Esophagus (tissue), 2 donors: ENCODE results near the gene BCOR. TPM values are rescaled to one million over a fixed set of nuclear protein-coding genes. Genes with fewer than 3 reads are reported as not detected.

Experiments
- H3K27ac ChIP-seq, 2 donors: one replicate each; pipeline ENCODE4 v1.5.1; 2013; ENCODE audit warnings: low read depth in 2 of 2, mild to moderate bottlenecking in 2 of 2, inconsistent platforms in 1 of 2, low read length in 1 of 2, moderate library complexity in 1 of 2
- H3K27me3 ChIP-seq, 2 donors: one replicate each; pipeline ENCODE4 v1.6.1; 2013; ENCODE audit warnings: low read length in 2 of 2, control low read depth in 1 of 2, mild to moderate bottlenecking in 1 of 2; ENCODE audit not compliant: insufficient read depth in 2 of 2, control insufficient read depth in 1 of 2
- H3K36me3 ChIP-seq, 2 donors: one replicate each; pipeline ENCODE4 v1.6.1; 2013; ENCODE audit warnings: low read length in 1 of 2; ENCODE audit not compliant: control insufficient read depth in 2 of 2, insufficient read depth in 2 of 2
- H3K4me1 ChIP-seq, 2 donors: one replicate each; pipeline ENCODE4 v1.6.1; 2013; ENCODE audit warnings: low read length in 1 of 2; ENCODE audit not compliant: control insufficient read depth in 2 of 2, insufficient read depth in 2 of 2
- H3K4me3 ChIP-seq, 2 donors: one replicate each; pipeline ENCODE4 v1.5.1; 2013; ENCODE audit warnings: low read length in 2 of 2, mild to moderate bottlenecking in 2 of 2, low read depth in 1 of 2, moderate library complexity in 1 of 2
- H3K9me3 ChIP-seq, 2 donors: one replicate each; pipeline ENCODE4 v1.6.1; 2013; ENCODE audit warnings: mild to moderate bottlenecking in 2 of 2, low read depth in 1 of 2, low read length in 1 of 2, moderate library complexity in 1 of 2; ENCODE audit not compliant: control insufficient read depth in 2 of 2, insufficient read depth in 1 of 2
- WGBS, 2 donors: extraction: QIAGEN DNeasy Blood & Tissue Kit; methylation state at CpG; one replicate each; pipeline ENCODE4 v1.1.7; 2013; 5-methylcytosine and 5-hydroxymethylcytosine counted together
- polyA plus RNA-seq, 2 donors: library from polyadenylated mRNA; stranded (reverse); fragments of 200-250 nt; gene quantifications; one replicate each; pipeline ENCODE4 v1.2.3, GENCODE V29; 2013
- donor health status: healthy with polysubstance abuse.
- donor health status: Bipolar disorder and iron deficiency.

BCOR gene
- polyA plus RNA-seq, 2 donors = 9.6 to 10.7 TPM

- Histone ChIP-seq H3K4me1 (peaks cover 0 to 10% of the 10 kb centered on the region in 2 donors), H3K27me3 (peaks cover 0 to 6% of the 10 kb centered on the region in 2 donors), H3K9me3 (no peaks in the 10 kb centered on the region), H3K36me3 (no peaks in the 10 kb centered on the region), H3K4me3 (peak overlapping the region; percentile 51 to 54), H3K27ac (peak overlapping the region; percentile 94 to 95)
- WGBS, 2 donors = 0 to 11% methylated on average over 58 to 76 of the region's 76 CpGs
These were observed 84.2 kb downstream of the BCOR start for GRCh38 chrX:40013266-40014195.

GRCh38 chrX:40012868-40013265, 84.9 kb downstream of the BCOR start:
- WGBS, 2 donors = 2 to 19% methylated on average over 35 of the region's 35 CpGs
- H3K27ac ChIP-seq = peak overlapping the region; percentile 94 to 95
- peak overlapping the region; percentile 28 to 54 for H3K4me3 ChIP-seq
- H3K36me3 ChIP-seq = no peaks in the 10 kb centered on the region
- H3K4me1 ChIP-seq = peaks cover 0 to 10% of the 10 kb centered on the region in 2 donors
- peaks cover 0 to 6% of the 10 kb centered on the region in 2 donors for H3K27me3 ChIP-seq
- H3K9me3 ChIP-seq = peaks cover 0 to 3% of the 10 kb centered on the region in 2 donors

GRCh38 chrX:40012039-40012867, 85.5 kb downstream of the BCOR start:
- Histone ChIP-seq H3K4me1 (peaks cover 0 to 10% of the 10 kb centered on the region in 2 donors), H3K4me3 (peak overlapping the region; percentile 28 to 54), H3K27me3 (peaks cover 0 to 9% of the 10 kb centered on the region in 2 donors), H3K9me3 (peaks cover 0 to 3% of the 10 kb centered on the region in 2 donors), H3K36me3 (no peaks in the 10 kb centered on the region), H3K27ac (peak overlapping the region; percentile 94 to 95)
- WGBS, 2 donors = 5 to 12% methylated on average over 44 to 57 of the region's 60 CpGs

- Histone ChIP-seq H3K4me1 (peaks cover 0 to 10% of the 10 kb centered on the region in 2 donors), H3K27me3 (peaks cover 0 to 11% of the 10 kb centered on the region in 2 donors), H3K4me3 (no peak overlapping the region), H3K36me3 (no peaks in the 10 kb centered on the region), H3K9me3 (peaks cover 0 to 3% of the 10 kb centered on the region in 2 donors), H3K27ac (peak overlapping the region; percentile 36 to 95)
- 54 to 66% methylated on average over 24 of the region's 24 CpGs for WGBS, 2 donors
These were observed 86.3 kb downstream of the BCOR start for GRCh38 chrX:40011322-40012038.

GRCh38 chrX:40010550-40011321, 87.0 kb downstream of the BCOR start:
- peaks cover 0 to 3% of the 10 kb centered on the region in 2 donors for H3K9me3 ChIP-seq
- peaks cover 0 to 10% of the 10 kb centered on the region in 2 donors for H3K4me1 ChIP-seq
- H3K4me3 ChIP-seq = no peak overlapping the region
- peaks cover 0 to 11% of the 10 kb centered on the region in 2 donors for H3K27me3 ChIP-seq
- H3K27ac ChIP-seq = no peak overlapping the region
- no peaks in the 10 kb centered on the region for H3K36me3 ChIP-seq
- WGBS, 2 donors = 60 to 85% methylated on average over 21 of the region's 21 CpGs

GRCh38 chrX:40009890-40010289, 87.9 kb downstream of the BCOR start:
- Histone ChIP-seq H3K27ac (no peak overlapping the region), H3K9me3 (peaks cover 0 to 3% of the 10 kb centered on the region in 2 donors), H3K4me3 (no peak overlapping the region), H3K36me3 (no peaks in the 10 kb centered on the region), H3K4me1 (peaks cover 0 to 10% of the 10 kb centered on the region in 2 donors), H3K27me3 (peaks cover 0 to 11% of the 10 kb centered on the region in 2 donors)
- WGBS, 2 donors = 51 to 77% methylated on average over 11 to 12 of the region's 12 CpGs

GRCh38 chrX:40009462-40009851, 88.3 kb downstream of the BCOR start:
- peaks cover 0 to 11% of the 10 kb centered on the region in 2 donors for H3K27me3 ChIP-seq
- 40 to 55% methylated on average over 29 to 35 of the region's 35 CpGs for WGBS, 2 donors

GRCh38 chrX:40008791-40009461, 88.8 kb downstream of the BCOR start:
- H3K4me3 ChIP-seq = no peak overlapping the region
- H3K27me3 ChIP-seq = peaks cover 0 to 11% of the 10 kb centered on the region in 2 donors
- peaks cover 0 to 3% of the 10 kb centered on the region in 2 donors for H3K9me3 ChIP-seq
- no peak overlapping the region for H3K27ac ChIP-seq
- 11 to 18% methylated on average over 45 to 52 of the region's 52 CpGs for WGBS, 2 donors
- H3K36me3 ChIP-seq = no peaks in the 10 kb centered on the region
- H3K4me1 ChIP-seq = peaks cover 0 to 10% of the 10 kb centered on the region in 2 donors

More at GRCh38 chrX:40009462-40009851, 88.3 kb downstream of the BCOR start:
- no peaks in the 10 kb centered on the region for H3K36me3 ChIP-seq
- peaks cover 0 to 3% of the 10 kb centered on the region in 2 donors for H3K9me3 ChIP-seq
- H3K4me3 ChIP-seq = no peak overlapping the region
- no peak overlapping the region for H3K27ac ChIP-seq
- peaks cover 0 to 10% of the 10 kb centered on the region in 2 donors for H3K4me1 ChIP-seq
